HL-60/S4 (cell line): ENCODE data around the gene TBC1D22A.

ENCODE experiments used
- in situ Hi-C: fragments of 300-500 bp; cut with MboI; formaldehyde crosslinking; loops from 2 replicates; pipeline ENCODE4 v1.14.3; 2022; ENCODE audit warnings: low sequenced_read_pairs

The TBC1D22A gene

DNA sequence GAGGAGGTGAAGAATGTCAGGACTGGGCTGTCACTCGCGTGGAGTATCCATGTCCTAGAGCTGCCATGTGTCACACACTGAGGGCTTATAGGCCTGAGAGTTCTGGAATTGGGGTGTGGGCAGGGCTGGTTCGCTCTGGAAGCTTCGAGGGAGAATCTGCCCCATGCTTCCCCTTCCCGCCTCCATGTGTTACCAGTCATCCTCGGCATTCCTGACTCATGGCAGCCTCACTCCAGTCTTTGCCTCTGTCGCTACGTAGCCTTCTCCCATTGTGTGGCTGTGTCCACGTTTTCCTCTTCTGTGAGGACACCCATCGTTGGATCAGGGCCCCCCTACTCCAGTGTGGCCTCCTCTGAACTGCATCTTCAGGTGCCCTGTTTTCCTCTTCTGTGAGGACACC, 301.2 kb downstream of the TBC1D22A start:
- in situ Hi-C loops, result no loop called here

DNA sequence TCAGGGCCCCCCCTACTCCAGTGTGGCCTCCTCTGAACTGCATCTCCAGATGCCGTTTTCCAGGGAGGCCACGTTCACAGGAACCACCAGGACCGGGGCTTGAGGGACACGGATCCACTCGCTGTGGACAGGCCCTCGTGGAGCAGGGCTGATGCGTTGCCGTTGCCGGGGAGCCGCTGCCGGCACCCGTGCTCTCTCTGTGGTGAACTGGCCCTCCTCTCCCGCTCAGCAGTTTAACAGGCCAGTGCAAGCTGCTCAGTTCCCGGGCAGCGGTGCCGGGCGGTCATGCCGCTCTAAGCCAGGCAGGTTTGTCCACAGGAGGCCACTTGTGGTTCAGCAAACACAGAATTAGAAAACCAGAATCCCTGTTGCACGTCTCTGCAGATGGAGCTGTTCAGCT, 301.6 kb downstream of the TBC1D22A start:
- in situ Hi-C loops, result no loop called here

DNA sequence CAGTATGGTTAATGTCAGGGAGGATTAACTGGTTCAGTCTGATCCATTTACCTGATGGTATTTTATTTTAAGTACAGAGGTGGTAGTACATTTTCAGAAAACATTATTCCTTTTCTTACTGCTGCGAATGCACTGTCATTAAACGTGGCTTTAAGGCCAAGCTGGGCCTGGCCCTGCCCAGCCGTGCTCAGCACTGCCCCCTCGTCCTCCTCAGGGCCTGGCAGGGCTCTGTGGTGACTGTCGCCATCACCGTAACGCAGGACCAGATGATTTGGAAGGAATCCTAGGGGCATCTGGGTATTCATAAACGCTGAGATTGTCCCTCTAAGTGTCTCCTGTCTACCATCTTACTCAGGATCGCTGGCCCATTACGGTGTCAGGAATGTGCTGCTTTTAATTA, 302.0 kb downstream of the TBC1D22A start:
- in situ Hi-C loops, result no loop called here

DNA sequence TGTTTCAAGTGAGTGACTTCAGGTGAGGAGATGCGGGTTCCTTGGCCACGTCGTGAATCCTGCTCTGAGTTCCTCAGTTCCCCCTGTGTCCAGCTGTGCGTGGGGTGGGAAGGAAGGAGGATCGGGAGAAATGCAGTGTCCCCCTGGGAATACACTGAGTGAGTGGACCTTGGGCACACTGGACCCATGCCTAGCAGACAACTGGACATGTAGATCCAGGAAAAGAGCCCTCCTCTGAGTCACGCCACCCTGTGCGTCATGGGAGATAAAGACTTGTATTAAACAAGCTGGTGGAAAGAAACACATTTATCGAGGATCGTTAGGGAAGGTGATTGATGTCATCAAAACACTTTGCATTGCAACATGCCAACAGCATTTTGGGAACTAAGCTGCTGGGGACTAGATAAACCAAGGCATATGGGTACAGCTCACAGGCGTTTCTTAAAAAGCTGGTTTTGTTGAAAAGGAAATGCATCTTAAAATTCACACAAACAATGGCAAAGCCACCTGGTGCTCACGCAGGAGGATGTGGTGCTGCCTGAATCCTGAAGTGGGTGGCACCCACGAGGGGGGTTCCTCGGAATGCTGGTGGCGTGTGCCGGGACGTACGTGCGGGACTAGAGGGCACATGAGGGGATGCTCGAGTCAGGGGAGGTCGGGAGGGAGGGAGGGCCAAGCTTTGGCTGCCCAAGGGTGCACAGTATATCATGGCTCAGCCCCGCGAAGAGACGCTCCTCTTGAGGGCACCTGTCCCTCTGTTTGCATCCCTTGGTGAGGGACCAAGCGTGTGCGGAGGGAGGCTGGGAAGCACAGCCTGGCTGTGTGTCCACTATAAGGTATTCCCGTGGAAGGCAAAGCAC, 303.5 kb downstream of the TBC1D22A start:
- in situ Hi-C loops, result no loop called here

DNA sequence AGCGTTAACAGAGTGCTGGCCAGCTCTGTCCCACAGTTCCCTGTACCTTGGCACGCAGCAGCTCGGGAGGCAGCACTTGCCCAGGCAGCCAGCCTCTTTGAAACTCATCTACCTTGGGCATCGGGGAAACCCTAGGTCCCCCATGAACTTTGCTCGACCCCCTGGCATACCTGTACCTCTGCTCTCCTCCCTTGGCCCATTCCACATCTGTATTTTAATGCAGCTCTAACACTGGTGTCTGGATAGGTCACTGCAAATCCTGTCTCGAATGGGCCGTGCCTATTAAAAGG, 304.1 kb downstream of the TBC1D22A start:
- in situ Hi-C loops, result no loop called here

DNA sequence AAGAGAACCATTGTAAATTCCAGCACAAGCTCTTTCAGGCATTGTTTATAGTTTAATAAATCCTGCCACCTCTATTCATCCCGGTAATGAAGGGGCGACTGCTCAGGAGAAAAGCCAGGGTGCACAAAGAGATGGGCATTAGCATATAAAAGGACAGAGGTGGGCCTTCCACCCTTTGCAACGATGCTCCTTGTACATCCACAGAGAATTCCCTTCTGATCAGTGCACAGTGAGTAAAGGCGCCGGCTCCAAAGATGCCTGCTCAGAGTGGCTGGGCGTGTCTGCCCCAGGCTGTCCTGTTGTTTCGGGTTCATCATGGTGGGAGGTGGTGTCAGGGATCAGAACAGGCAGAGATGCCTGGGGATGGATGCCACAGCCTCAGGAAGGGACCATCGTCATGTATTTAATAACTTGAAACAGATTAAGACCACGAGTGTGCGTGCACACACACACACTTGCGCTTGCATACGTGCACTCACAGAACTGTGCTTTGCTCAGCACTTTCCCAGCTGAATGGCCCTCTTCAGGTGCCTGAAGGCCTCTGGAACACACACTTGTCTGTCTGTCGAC, 305.0 kb downstream of the TBC1D22A start:
- in situ Hi-C loops, result no loop called here

DNA sequence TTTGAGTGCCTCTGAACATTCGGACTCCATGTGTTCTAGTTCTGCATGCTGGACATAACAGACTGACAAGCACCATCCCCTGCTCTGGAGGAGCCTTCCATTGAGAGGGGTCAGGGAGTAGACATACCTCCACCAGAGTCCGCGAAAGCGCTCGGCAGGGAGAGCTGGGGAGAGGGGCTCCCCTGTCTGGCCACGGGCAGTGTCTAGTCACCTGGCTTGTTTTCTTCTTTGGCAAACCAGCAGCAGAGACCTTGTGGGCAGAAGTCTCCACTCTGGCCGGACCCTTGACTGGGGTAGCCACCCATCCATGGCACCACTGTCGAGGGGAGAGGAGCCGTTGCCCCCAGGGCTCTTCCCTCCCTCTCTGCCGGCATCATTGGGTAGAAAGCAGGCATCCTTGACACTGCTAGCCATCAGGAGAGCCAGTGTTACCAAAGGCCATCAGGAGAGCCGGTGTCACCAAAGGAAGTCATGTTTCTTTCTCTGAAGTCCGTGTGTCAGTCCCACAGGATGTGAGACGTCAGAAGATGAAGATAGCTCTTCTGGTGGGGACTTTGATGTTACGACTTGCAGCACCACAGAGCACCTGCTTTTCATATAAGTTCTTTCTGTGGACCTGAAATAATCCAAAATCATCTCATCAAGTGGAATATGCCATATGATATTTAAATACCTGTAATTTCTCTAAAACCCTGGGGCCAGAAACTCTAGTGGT, 305.6 kb downstream of the TBC1D22A start:
- in situ Hi-C loops, result no loop called here

DNA sequence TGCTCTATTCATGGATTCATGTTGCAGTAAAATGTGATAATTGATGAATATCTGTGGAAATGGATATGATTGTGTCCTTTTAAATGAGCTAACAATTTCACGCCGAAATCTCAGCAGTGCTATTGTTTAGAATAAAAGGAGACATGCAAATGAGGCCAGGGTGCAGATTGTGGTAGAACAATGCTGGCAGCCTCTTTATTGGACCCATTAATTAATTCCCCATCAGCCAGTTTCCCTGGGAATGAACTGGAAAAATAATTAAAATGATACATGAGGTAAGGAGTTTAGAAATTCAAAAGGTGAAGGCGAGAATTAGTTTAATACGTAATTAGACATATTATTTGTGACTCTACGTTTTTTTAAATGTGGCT, 306.2 kb downstream of the TBC1D22A start:
- in situ Hi-C loops, result no loop called here

DNA sequence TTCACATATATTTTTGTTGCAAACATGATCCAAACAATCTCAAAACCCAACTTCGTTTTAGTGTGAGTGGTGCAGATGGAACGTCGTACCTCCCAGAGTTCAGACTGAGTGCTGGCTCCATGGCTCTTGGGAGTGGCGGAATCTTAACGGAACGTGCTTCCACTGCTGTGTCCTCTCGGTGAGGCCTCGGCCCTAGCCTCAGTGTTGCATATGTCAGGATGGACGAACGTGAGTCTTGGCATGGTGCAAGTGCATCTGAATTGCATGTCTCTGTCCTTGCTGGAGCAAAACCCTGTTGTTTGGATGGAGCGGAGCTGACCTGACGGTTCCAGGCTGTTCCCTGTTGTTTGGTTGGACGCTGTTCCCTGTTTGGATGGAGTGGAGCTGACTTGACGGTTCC, 306.8 kb downstream of the TBC1D22A start:
- in situ Hi-C loops, result no loop called here

DNA sequence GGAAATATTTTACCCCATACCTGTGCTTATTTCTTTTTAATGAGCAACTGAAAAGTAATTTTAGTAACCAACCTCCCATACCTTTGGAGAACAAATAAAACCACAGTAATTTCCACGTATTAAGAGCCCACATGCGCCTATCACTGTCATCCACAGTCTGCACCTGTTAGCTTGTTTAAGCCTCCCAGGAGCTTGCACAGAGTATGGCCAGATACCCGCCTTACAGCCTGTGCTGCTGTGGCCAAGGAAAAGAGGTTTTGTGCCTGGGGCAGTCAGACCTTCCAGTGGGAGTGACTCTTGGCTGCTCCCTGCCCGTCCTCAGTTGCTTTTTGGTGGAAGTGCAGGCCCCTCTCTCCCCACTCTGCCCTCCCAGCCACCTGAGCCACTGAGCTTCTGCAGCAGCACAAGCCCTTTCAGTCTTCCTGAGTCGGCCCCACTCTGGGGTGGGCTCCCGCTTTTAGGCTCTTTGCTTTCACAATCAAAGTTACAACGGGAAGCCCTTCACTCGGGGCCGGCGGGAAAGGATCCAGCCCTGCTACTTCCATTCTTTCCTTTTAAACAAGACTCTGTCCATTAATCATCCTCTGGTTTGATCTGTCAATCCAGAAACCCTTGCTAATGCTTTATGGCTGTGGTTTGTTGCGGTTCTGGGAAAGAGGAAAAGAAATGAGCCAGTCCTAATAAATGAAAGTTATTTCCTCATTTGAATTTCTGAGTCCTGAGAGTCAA, 308.8 kb downstream of the TBC1D22A start:
- in situ Hi-C loops, result no loop called here

DNA sequence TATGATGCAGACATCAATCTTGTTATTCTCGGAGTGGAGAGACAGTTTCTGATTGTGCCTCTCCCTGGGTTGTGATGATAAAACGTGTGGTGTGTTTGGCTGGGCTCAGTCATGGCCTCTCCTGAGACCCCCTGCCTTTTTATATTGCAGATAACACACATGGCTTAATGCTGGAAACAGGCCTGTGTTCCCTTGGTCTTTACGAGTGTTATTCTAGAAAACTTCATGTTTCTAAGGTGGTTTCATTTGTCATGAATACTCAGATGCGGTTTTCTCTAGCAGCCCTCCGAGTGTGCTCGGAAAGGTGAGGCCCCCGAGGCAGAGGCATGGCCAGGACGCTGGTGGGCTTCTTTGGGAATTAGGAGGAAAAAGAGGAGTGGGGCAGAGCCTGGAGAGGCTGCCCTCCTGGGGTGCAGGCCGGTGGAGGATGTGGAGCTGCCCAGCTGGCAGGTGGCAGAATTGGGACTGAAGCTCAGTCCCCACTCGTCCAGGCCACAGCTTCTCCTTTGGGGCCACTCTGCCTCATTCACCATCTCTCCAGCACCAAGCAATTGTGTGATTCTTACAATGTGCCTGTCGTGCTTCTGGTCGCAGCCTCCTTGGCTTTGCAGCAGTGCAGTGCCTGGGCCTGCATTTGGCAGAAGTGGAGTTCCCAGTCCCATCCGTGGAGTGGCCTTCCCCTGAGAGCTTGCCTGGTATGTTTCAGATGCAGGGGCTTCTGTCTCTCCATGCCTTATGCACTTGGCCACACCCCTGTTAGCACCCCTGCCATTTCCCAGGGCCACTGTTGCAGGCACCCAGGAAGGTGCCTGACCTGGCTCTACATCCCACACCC, 309.6 kb downstream of the TBC1D22A start:
- in situ Hi-C loops, result no loop called here

DNA sequence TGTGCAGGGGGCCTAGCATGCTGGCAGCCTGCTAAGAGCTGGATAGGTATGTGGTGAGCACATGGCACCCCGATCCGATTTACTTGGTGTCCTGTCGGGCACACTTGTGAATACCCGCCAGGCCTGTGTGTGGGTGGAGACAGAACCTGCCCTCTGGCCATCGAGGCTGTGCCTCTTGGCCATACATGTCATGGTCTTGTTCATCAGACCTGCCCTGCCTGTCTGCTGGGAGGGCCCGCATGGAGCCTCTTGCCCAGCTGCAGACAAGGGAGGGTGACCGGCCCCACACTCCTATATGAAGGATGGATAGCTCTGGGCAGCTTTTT, 310.2 kb downstream of the TBC1D22A start:
- in situ Hi-C loops, result no loop called here

DNA sequence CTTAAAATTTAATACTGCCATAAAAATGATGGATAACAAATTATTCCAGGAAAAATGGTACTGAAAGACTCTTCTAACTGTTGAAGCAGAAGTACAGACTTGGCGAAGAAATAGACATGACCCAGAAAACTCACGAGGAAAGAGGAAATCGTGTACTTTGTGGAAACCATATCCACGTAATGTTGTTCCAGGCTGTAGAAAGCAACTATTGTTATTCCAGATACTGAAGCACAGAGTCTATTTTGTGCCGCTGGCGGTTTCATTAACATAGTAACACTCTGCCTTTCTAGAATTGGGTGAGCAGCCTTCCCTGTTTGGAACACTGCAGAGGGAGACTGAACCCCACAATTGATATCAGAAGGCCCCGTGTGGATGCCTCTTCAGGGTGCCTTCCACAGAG, 310.6 kb downstream of the TBC1D22A start:
- in situ Hi-C loops, result no loop called here

DNA sequence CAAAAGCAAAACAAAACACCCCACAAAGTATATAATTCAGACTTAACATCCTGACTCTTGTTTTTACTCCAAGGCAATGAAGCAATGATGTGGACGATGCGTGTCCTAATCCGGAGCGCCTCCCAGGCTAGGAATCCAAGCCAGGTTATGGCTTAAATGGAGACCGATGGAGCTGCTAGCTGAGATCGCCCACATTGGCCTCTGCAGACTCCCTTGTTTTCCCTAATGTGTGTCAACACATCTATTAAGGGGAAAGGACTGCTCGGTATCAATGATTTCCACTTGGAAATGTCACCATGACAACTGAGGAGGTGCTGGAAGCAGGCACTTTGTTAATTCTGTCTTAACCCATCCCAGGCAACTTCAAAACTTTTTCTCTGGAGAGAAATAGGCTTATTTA, 311.7 kb downstream of the TBC1D22A start:
- in situ Hi-C loops, result no loop called here

DNA sequence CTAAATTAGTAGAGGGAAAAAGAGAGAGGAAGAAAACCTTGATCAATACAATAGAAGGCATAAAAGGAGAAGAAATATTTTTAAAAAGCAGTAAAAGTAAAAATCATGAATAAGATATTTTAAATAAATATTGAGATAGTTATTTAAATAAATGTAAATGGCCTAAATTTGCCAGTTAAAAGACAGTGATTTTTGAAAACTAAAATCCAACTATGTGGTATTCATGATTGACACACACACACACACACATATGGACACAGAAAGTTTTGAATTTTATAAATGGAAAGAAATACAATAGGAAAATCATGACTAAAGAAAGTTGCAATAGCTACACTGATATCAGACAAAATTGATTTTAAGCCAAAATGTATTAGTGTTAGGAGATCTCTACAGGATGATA, 313.1 kb downstream of the TBC1D22A start:
- in situ Hi-C loops, result no loop called here

DNA sequence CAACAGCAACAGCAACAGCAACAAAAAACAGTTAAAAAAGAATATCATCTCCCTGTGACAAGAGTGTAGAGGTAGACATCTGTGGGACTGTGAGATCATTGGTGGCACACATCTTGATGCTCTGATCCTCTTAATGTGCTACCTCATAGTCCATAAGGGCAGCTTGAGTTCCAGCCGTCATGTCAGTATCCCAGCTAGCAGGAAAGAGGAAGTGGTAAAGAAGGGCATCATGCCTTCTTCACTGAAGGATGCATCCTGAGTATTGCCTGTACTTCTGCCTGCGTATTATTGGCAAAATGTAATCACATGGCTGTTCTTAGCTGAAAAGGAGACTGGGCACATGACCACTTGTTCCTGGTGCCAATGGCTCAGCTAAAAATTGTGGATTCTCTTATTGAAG, 314.3 kb downstream of the TBC1D22A start:
- in situ Hi-C loops, result no loop called here

DNA sequence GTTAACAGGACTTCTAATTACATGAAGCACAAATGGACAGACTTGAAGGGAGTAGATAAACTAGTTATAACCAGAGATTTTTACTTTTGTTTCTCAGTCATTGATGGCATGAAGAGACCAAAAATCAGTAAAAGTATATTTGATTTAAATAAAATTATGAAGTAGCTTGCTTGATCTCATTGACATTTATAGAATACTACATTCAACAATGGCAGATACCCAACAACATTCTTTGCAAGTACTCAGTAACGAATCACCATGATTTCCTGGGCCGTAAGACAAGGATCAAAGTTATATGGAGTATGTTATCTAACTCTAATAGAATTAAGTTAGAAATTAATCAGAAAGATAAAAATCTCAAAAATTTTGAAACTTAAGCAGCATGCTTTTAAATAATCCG, 317.6 kb downstream of the TBC1D22A start:
- in situ Hi-C loops, result no loop called here

DNA sequence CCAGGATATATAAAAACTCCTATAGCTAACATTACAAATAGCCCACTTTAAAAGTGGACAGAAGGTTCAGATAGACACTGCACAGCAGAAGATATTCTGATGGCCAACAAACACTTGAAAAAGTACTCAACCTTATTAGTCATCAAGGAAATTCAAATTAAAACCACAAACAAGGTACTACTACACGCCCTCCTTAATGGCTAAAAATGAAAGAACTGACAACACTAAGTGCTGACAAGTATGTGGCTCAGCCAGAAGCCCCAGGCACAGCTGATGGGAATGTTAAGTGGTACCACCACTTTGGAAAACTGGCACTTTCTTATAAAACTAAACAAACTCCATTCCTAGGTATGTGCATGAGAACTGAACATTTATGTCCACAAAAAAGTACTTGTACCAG, 320.1 kb downstream of the TBC1D22A start:
- in situ Hi-C loops, result no loop called here

DNA sequence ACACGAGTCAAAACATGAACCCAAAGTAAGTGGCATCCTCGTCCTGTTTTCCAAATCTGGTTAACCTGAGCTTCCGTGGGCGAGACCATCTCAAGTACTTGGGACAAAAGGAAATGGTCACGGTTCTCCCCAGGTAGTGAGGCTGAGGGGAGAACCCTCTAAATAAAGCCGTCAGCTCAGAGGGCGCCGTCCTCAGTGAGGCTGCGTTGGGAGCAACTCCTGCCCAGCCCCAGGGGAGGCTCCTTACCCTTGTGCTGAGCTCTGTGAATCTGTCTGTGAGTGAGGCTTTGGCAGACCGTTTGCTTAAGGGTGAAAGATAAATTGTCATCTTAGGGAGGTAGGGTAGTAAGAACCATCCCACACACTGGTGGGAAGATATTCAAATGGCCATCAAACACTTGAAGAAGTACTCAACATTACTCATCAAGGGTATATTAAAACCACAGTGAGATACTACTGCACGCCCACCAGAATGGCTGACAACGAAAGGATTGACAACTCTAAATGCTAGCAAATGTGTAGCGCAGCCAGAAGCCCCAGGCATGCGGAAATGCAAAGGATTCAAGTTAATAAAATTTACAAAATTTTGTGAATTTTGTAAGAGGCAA, 321.0 kb downstream of the TBC1D22A start:
- in situ Hi-C loops, result no loop called here

DNA sequence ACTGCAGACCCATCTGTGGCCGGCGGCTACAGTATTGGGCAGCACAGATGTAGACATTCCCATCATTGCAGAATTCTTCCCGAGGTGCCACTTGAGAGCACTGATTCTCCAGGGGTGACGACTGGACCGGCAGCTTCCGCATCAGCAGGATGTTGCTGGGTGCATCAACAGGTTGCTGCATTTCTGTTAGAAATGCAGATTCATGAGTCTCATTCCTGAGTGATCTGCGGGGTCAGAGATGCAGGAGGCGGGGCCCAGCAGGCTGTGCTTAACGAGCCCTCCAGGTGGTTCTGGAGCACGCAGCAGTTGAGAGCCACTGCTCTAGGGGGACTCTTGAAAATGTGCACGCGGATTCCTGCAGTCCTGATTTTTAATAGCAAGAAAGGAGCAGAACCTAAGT, 321.8 kb downstream of the TBC1D22A start:
- in situ Hi-C loops, result no loop called here
